ENCODE measurements around the gene NOTUM.

NOTUM gene

DNA sequence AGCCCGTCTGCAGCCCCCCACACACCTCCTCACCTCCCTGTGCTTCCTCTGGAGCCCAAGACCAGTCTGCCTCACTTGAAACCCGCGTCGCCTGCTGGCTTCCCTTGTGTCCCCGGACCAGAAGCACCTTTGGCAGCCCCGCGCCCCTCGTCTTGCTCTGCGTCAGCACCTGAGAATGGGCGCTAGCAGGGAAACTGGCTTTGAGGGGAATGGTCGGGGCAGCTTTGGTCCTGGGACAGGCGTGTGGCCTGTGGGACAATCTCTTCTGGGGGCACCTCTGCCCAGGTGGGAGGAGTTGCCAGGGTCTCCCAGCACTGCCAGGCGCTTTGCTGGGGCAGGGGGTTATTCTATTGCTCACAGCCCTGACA lies 29.8 kb downstream of the NOTUM start:
- CTCF ChIA-PET: interaction anchor here (1.0 kb wide), 1 partner anchor 28 kb away, joined by 4 read pairs; no protein-coding TSS in a partner anchor
- no peak for TF ChIP-seq CTCF (IDR thresholded peaks at IDR 0.05; ENCODE audit: control extremely low read depth, extremely low read depth, low read depth, missing control alignments)
- POLR2A ChIA-PET: interaction anchor here (0.6 kb wide), 1 partner anchor 11 kb away, joined by 13 read pairs; no protein-coding TSS in a partner anchor
- no peak for DNase-seq (ENCODE audit: extremely low spot score)

DNA sequence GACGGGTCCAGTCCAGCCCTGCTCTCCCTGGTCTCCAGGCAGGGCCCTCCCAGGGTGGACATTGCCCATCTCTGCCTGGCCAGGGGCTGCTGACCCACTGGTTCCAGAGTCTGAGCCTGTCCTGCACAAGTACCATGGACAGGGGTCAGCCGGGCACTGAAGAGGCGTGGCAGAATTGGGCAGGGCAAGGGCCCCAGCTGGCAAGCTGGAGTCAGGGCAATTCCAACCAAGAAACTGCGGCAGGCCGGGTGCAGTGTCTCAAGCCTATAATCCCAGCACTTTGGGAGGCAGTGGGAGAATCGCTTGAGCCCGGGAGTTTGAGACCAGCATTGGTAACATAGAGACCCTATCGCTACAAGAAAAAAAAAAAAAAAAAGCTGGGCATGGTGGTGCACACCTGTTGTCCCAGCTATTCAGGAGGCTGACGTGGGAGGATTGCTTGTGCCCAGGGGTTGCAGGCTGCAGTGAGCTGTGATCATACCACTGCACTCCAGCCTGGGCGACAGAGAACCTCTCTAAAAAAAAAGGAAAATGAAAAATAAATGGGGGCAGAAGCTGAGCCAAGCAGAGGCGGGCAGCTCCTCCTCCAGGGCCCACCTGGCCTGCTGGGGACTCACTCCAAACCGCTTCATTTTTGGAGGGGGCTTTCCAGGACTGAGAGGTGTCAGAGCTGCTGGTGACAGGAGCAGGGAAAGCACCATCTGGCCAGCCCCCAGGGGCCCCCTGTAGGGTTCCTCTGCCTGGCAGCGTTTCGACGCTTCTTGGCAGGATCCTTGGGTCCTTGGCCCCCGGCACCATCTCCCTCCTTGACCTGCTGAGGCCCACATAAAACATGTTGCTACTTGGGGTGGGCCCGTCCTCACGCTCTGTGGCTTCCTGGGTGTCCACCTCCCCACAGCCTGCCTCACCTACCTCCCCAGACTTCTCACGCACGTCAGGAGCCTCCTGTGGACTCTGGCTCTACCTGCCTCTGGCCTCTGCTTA lies 30.6 kb downstream of the NOTUM start:
- ChIA-PET CTCF (interaction anchor here (0.6 to 1.0 kb wide), 2 partner anchors 29 to 37 kb away, joined by 3 to 4 read pairs; no protein-coding TSS in a partner anchor), POLR2A (interaction anchor here (0.6 kb wide), 2 partner anchors 10 to 366 kb away, joined by 6 to 13 read pairs; no protein-coding TSS in a partner anchor)

DNA sequence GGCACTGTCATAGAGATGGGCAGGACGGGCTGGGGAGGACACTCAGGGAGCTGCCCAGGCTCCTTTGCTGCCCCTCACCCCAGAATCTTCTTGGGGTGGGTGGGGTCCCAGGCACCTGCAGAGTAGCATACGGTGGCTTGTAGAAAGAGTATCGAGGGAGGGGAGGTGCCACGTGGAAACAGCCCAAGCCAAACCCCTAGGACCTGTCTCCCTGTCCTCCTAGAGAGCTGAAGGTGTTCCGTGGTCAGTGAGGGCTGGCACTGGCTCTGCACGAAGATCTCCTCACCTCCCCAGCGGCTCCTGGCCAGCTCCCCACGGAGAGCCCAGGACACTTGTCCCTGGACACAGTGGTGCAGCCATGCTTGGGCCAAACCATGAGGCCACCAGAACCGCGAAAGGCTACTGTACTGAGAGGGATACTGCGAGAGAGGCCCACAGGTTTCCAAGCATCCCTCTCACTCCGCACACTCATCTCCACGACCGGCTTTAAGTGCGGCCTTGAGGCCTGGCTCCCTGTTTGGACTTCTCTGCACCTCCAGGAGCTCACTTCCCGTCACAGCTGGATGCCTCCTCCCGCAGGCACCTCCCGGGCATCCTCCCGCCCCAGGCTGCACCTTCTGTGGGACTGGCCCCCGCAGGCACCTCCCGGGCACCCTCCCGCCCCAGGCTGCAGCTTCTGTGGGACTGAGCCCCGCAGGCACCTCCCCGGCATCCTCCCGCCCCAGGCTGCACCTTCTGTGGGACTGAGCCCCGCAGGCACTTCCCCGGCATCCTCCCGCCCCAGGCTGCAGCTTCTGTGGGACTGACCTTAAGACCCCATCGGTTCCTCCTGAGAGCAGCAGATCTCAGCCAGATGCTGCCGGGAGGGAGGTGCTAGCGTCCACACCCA lies 31.5 kb downstream of the NOTUM start:
- TF ChIP-seq CTCF (IDR thresholded peaks at IDR 0.05; ENCODE audit: control extremely low read depth, extremely low read depth, low read depth, missing control alignments): no peak
- no peak for DNase-seq (ENCODE audit: extremely low spot score)
- ChIA-PET POLR2A (interaction anchor here (0.6 kb wide), 1 partner anchor 367 kb away, joined by 6 read pairs; no protein-coding TSS in a partner anchor), CTCF (interaction anchor here (0.9 kb wide), 1 partner anchor 30 kb away, joined by 3 read pairs; no protein-coding TSS in a partner anchor)

More for the DNA sequence above, 30.6 kb downstream of the NOTUM start:
- TF ChIP-seq CTCF (IDR thresholded peaks at IDR 0.05; ENCODE audit: control extremely low read depth, extremely low read depth, low read depth, missing control alignments): no peak
- peak; percentile 42 for DNase-seq (ENCODE audit: extremely low spot score)

- ChIA-PET CTCF (interaction anchor here (0.9 to 1.3 kb wide), 4 partner anchors 11 to 59 kb away, joined by 3 to 5 read pairs (median 4); no protein-coding TSS in a partner anchor), POLR2A (interaction anchor here (1.0 kb wide), 1 partner anchor 11 kb away, joined by 3 read pairs; no protein-coding TSS in a partner anchor)
- TF ChIP-seq CTCF (IDR thresholded peaks at IDR 0.05; ENCODE audit: control extremely low read depth, extremely low read depth, low read depth, missing control alignments): no peak
- DNase-seq (ENCODE audit: extremely low spot score): no peak
Observed at GRCh38 chr17:81928544-81929252, 32.3 kb downstream of the NOTUM start.

- ChIA-PET POLR2A (interaction anchor here (1.0 to 1.2 kb wide), 2 partner anchors 12 to 170 kb away, joined by 3 read pairs; partner anchors contain the start of gene FASN), CTCF (interaction anchor here (0.9 to 2.7 kb wide), 6 partner anchors 11 to 59 kb away, joined by 3 to 9 read pairs (median 4); no protein-coding TSS in a partner anchor)
- DNase-seq (ENCODE audit: extremely low spot score): peak; percentile 99
- TF ChIP-seq CTCF (IDR thresholded peaks at IDR 0.05; ENCODE audit: control extremely low read depth, extremely low read depth, low read depth, missing control alignments): peak; percentile 63
Observed at GRCh38 chr17:81927653-81928543, 33.1 kb downstream of the NOTUM start, which contains the start of gene MAFG. Gene MAFG (minus strand): TSS chr17:81927735. CDS start chr17:81923185, 4,550 bp downstream.

Data from GM10248 (cell line).